HepG2 (cell line): ENCODE results near the gene MGAT5.

Source experiments
- BHLHE40 ChIP-seq: IDR thresholded peaks from 2 replicates; pipeline ENCODE4 v1.6.1; 2011; ENCODE audit warnings: low read length, improper control_type of control experiment
- CREM ChIP-seq, 2 experiments: sonication (generic) in 1 of 2; formaldehyde crosslinking in 1 of 2; IDR thresholded peaks; 2 replicates each; pipeline versions ENCODE4 v1.4.0 to v1.6.1; 2016 to 2020; ENCODE audit warnings: antibody characterized with exemption in 1 of 2, mild to moderate bottlenecking in 1 of 2, missing genetic modification reagents in 1 of 2
- MED1 ChIP-seq: sonication (generic); formaldehyde crosslinking; IDR thresholded peaks from 2 replicates; pipeline ENCODE4 v1.4.0; 2020; ENCODE audit warnings: missing genetic modification reagents
- MIER3 ChIP-seq: IDR thresholded peaks from 2 replicates; pipeline ENCODE4 v1.6.1; 2016; ENCODE audit warnings: missing compliant biosample characterization, borderline replicate concordance
- RAD21 ChIP-seq: fragments of 450-650 bp; formaldehyde crosslinking; IDR thresholded peaks from 2 replicates; pipeline ENCODE4 v1.5.0; 2020; ENCODE audit warnings: mild to moderate bottlenecking
- ZBTB7B ChIP-seq: sonication (generic); formaldehyde crosslinking; IDR thresholded peaks from 2 replicates; pipeline ENCODE4 v1.4.0; 2020; ENCODE audit warnings: missing genetic modification reagents
- TF ChIP-seq, protein P1 (sequence below), 2 experiments: IDR thresholded peaks; 2 replicates each; pipeline ENCODE4 v1.6.1; 2011 to 2012; ENCODE audit warnings: low read length in 2 of 2, borderline replicate concordance in 1 of 2, low read depth in 1 of 2, mild to moderate bottlenecking in 1 of 2, moderate library complexity in 1 of 2
- TF ChIP-seq, protein P2 (sequence below): sonication (generic); formaldehyde crosslinking; IDR thresholded peaks from 2 replicates; pipeline ENCODE4 v1.8.0; 2022; ENCODE audit warnings: low read depth, missing genetic modification reagents
- TF ChIP-seq, protein P3 (sequence below), 2 experiments: fragments of 450-650 bp in 1 of 2; sonication (generic) in 1 of 2; formaldehyde crosslinking in 1 of 2; IDR thresholded peaks; 2 replicates each; pipeline versions ENCODE4 v1.6.1 to v1.8.0; 2016 to 2022; ENCODE audit warnings: antibody characterized with exemption in 1 of 2, mild to moderate bottlenecking in 1 of 2, missing genetic modification reagents in 1 of 2
- TF ChIP-seq, protein P4 (sequence below): sonication (generic); formaldehyde crosslinking; IDR thresholded peaks from 2 replicates; pipeline ENCODE4 v1.8.0; 2022; ENCODE audit warnings: missing genetic modification reagents, mild to moderate bottlenecking, moderate library complexity, borderline replicate concordance

DNA sequence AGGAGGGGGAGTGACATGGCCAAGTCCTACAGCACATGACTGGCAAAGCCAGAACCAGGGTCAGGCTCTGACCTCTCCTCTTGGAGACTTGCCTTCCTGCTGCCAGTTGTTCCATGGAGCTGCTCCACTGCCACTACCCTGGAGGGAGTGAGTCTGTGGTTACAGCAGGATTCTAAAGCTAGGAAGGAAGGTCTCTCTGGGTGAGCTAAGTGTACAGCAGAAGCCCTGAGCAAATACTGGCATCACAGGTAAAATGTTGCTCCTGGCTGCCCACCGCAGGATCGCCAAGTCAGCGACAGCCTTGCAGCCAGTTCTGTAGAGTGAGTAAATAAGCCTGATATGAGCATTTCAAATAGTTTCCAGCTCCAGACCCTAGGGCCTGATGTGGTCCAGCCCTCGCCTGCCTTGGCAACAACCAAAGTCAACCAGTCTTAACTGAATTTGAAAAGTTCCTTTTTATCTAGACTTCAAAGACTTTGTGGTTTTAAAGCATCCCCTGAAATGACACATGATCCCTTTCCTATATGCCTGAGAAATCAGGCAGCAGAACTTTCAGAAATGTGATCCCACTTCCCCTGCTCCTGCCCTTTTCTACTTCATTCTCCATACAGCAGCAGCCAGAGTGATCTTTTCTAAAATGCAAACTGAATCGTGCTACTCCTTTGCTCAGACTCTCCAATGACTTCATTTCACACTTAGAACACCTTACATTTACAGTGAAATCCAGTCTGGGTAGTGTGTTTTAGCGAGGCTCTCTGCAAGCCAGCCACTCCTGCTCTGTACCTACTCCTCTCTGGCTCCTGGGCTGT lies 114.3 kb downstream of the MGAT5 start:
- TF ChIP-seq MIER3 (CRISPR knock-in tag), result no peak
- no peak for TF ChIP-seq ZBTB7B
- TF ChIP-seq BHLHE40, result no peak
- TF ChIP-seq, protein P1, sequence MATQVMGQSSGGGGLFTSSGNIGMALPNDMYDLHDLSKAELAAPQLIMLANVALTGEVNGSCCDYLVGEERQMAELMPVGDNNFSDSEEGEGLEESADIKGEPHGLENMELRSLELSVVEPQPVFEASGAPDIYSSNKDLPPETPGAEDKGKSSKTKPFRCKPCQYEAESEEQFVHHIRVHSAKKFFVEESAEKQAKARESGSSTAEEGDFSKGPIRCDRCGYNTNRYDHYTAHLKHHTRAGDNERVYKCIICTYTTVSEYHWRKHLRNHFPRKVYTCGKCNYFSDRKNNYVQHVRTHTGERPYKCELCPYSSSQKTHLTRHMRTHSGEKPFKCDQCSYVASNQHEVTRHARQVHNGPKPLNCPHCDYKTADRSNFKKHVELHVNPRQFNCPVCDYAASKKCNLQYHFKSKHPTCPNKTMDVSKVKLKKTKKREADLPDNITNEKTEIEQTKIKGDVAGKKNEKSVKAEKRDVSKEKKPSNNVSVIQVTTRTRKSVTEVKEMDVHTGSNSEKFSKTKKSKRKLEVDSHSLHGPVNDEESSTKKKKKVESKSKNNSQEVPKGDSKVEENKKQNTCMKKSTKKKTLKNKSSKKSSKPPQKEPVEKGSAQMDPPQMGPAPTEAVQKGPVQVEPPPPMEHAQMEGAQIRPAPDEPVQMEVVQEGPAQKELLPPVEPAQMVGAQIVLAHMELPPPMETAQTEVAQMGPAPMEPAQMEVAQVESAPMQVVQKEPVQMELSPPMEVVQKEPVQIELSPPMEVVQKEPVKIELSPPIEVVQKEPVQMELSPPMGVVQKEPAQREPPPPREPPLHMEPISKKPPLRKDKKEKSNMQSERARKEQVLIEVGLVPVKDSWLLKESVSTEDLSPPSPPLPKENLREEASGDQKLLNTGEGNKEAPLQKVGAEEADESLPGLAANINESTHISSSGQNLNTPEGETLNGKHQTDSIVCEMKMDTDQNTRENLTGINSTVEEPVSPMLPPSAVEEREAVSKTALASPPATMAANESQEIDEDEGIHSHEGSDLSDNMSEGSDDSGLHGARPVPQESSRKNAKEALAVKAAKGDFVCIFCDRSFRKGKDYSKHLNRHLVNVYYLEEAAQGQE (IDR thresholded peaks at IDR 0.05; ENCODE audit: borderline replicate concordance in 1 of 2, low read depth in 1 of 2, low read length in 2 of 2), result no peak
- TF ChIP-seq, protein P2, sequence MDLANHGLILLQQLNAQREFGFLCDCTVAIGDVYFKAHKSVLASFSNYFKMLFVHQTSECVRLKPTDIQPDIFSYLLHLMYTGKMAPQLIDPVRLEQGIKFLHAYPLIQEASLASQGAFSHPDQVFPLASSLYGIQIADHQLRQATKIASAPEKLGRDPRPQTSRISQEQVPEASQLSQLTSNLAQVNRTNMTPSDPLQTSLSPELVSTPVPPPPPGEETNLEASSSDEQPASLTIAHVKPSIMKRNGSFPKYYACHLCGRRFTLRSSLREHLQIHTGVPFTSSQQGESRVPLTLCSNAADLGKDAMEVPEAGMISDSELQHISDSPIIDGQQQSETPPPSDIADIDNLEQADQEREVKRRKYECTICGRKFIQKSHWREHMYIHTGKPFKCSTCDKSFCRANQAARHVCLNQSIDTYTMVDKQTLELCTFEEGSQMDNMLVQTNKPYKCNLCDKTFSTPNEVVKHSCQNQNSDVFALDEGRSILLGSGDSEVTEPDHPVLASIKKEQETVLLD (CRISPR knock-in tag), result no peak
- TF ChIP-seq, protein P3, sequence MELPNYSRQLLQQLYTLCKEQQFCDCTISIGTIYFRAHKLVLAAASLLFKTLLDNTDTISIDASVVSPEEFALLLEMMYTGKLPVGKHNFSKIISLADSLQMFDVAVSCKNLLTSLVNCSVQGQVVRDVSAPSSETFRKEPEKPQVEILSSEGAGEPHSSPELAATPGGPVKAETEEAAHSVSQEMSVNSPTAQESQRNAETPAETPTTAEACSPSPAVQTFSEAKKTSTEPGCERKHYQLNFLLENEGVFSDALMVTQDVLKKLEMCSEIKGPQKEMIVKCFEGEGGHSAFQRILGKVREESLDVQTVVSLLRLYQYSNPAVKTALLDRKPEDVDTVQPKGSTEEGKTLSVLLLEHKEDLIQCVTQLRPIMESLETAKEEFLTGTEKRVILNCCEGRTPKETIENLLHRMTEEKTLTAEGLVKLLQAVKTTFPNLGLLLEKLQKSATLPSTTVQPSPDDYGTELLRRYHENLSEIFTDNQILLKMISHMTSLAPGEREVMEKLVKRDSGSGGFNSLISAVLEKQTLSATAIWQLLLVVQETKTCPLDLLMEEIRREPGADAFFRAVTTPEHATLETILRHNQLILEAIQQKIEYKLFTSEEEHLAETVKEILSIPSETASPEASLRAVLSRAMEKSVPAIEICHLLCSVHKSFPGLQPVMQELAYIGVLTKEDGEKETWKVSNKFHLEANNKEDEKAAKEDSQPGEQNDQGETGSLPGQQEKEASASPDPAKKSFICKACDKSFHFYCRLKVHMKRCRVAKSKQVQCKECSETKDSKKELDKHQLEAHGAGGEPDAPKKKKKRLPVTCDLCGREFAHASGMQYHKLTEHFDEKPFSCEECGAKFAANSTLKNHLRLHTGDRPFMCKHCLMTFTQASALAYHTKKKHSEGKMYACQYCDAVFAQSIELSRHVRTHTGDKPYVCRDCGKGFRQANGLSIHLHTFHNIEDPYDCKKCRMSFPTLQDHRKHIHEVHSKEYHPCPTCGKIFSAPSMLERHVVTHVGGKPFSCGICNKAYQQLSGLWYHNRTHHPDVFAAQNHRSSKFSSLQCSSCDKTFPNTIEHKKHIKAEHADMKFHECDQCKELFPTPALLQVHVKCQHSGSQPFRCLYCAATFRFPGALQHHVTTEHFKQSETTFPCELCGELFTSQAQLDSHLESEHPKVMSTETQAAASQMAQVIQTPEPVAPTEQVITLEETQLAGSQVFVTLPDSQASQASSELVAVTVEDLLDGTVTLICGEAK (IDR thresholded peaks at IDR 0.05), result no peak
- TF ChIP-seq, protein P3 (CRISPR knock-in tag; IDR thresholded peaks at IDR 0.05), result no peak
- no peak for TF ChIP-seq RAD21 (CRISPR knock-in tag)
- no peak for TF ChIP-seq CREM (IDR thresholded peaks at IDR 0.05)
- no peak for TF ChIP-seq CREM (CRISPR knock-in tag; IDR thresholded peaks at IDR 0.05)
- no peak for TF ChIP-seq MED1 (CRISPR knock-in tag)
- TF ChIP-seq, protein P4, sequence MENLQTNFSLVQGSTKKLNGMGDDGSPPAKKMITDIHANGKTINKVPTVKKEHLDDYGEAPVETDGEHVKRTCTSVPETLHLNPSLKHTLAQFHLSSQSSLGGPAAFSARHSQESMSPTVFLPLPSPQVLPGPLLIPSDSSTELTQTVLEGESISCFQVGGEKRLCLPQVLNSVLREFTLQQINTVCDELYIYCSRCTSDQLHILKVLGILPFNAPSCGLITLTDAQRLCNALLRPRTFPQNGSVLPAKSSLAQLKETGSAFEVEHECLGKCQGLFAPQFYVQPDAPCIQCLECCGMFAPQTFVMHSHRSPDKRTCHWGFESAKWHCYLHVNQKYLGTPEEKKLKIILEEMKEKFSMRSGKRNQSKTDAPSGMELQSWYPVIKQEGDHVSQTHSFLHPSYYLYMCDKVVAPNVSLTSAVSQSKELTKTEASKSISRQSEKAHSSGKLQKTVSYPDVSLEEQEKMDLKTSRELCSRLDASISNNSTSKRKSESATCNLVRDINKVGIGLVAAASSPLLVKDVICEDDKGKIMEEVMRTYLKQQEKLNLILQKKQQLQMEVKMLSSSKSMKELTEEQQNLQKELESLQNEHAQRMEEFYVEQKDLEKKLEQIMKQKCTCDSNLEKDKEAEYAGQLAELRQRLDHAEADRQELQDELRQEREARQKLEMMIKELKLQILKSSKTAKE (CRISPR knock-in tag), result no peak
